Esophagus squamous epithelium (tissue), 4 donors: ENCODE data around the gene KLK15.

Experiments used
- POLR2A ChIP-seq, 4 donors: fragments of 450-650 bp; IDR thresholded peaks; one replicate each; pipeline ENCODE4 v1.6.1; 2017; ENCODE audit warnings: antibody characterized with exemption in 4 of 4, mild to moderate bottlenecking in 4 of 4, moderate library complexity in 3 of 4
- TF ChIP-seq, protein P1 (sequence below), 6 experiments: fragments of 450-650 bp in 4 of 6; fragments of 200-600 bp in 2 of 6; sonication (generic) in 2 of 6; IDR thresholded peaks; one replicate each; pipeline ENCODE4 v1.5.1; 2016 to 2019; ENCODE audit warnings: antibody characterized with exemption in 6 of 6, mild to moderate bottlenecking in 4 of 6, moderate library complexity in 4 of 6

DNA sequence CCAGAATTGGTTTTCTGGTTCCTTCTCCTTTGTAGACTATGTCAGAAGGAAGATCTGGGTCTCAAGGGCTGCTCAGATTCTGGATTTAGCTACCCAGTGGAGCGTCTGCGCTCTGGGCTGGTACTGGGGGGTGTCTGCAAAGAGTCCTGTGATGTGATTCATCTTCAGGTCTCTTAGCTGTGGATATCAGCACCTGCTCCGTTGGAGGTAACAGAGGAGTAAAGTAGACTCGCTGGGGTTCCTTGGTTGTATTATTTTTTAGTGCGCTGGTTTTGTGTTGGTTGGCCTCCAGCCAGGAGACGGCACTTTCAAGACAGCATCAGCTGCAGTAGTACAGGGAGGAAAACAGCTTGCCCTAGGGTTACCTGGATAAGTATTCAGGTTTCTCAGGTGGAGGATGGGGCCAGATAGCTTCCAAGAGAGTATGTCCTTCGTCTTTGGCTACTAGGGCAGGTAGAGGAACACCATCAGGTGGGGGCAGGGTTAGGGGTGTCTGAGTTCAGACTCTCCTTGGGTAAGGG lies 10.4 kb upstream of the KLK15 start:
- TF ChIP-seq, protein P1, sequence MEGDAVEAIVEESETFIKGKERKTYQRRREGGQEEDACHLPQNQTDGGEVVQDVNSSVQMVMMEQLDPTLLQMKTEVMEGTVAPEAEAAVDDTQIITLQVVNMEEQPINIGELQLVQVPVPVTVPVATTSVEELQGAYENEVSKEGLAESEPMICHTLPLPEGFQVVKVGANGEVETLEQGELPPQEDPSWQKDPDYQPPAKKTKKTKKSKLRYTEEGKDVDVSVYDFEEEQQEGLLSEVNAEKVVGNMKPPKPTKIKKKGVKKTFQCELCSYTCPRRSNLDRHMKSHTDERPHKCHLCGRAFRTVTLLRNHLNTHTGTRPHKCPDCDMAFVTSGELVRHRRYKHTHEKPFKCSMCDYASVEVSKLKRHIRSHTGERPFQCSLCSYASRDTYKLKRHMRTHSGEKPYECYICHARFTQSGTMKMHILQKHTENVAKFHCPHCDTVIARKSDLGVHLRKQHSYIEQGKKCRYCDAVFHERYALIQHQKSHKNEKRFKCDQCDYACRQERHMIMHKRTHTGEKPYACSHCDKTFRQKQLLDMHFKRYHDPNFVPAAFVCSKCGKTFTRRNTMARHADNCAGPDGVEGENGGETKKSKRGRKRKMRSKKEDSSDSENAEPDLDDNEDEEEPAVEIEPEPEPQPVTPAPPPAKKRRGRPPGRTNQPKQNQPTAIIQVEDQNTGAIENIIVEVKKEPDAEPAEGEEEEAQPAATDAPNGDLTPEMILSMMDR (IDR thresholded peaks at IDR 0.05) = no peak
- TF ChIP-seq POLR2A (IDR thresholded peaks at IDR 0.05) = no peak
